CD14-positive monocyte (primary cell): ENCODE measurements around the gene FHIT. TPM values are rescaled to one million over a fixed set of nuclear protein-coding genes. Genes with fewer than 3 reads are reported as not detected.

ENCODE experiments used
- DNase-seq, 3 donors: peaks; one replicate each; pipeline ENCODE4 v3.0.0-alpha.2; 2011 to 2022
- H2AFZ ChIP-seq: 2 replicates; pipeline ENCODE4 v1.6.0; 2012; ENCODE audit warnings: mild to moderate bottlenecking, low read depth, low read length, inconsistent platforms; ENCODE audit not compliant: insufficient read depth, poor library complexity, severe bottlenecking
- H3K27ac ChIP-seq, 2 donors: 1 replicate in 1 of 2; 2 replicates in 1 of 2; pipeline ENCODE4 v1.5.1; 2012 to 2013; ENCODE audit warnings: low read length in 2 of 2, control low read depth in 1 of 2, inconsistent platforms in 1 of 2, low read depth in 1 of 2, mild to moderate bottlenecking in 1 of 2
- H3K27me3 ChIP-seq, 2 donors: one replicate each; pipeline versions ENCODE4 v1.6.0 to v1.6.1; 2011 to 2013; ENCODE audit warnings: low read length in 2 of 2; ENCODE audit not compliant: control insufficient read depth in 2 of 2, insufficient read depth in 2 of 2
- H3K36me3 ChIP-seq, 2 donors: replicated peaks in 1 of 2; 1 replicate in 1 of 2; 2 replicates in 1 of 2; pipeline versions ENCODE4 v1.5.1 to v1.6.1; 2012 to 2013; ENCODE audit warnings: low read length in 2 of 2, control low read depth in 1 of 2, inconsistent platforms in 1 of 2, mild to moderate bottlenecking in 1 of 2; ENCODE audit not compliant: insufficient read depth in 2 of 2, control insufficient read depth in 1 of 2
- H3K4me1 ChIP-seq, 2 donors: 1 replicate in 1 of 2; 2 replicates in 1 of 2; pipeline versions ENCODE4 v1.5.1 to v1.6.1; 2012 to 2013; ENCODE audit warnings: low read length in 2 of 2, control low read depth in 1 of 2, inconsistent platforms in 1 of 2, mild to moderate bottlenecking in 1 of 2, moderate library complexity in 1 of 2; ENCODE audit not compliant: insufficient read depth in 2 of 2, control insufficient read depth in 1 of 2
- H3K4me2 ChIP-seq: replicated peaks from 2 replicates; pipeline ENCODE3; 2012; ENCODE audit warnings: low read length, moderate library complexity, mild to moderate bottlenecking; ENCODE audit not compliant: poor library complexity, severe bottlenecking; ENCODE audit errors: extremely low read depth
- H3K4me3 ChIP-seq, 3 experiments: fragments of 200-600 bp in 1 of 3; sonication (generic) in 1 of 3; replicated peaks in 1 of 3; 1 replicate in 2 of 3; 2 replicates in 1 of 3; pipeline ENCODE4 v1.5.1; 2011 to 2013; ENCODE audit warnings: low read length in 3 of 3, mild to moderate bottlenecking in 3 of 3, control low read depth in 2 of 3, low read depth in 2 of 3, inconsistent platforms in 1 of 3, moderate library complexity in 1 of 3
- H3K79me2 ChIP-seq: 2 replicates; pipeline ENCODE4 v1.6.0; 2012; ENCODE audit warnings: mild to moderate bottlenecking, control low read depth, inconsistent platforms, low read length, moderate library complexity; ENCODE audit not compliant: insufficient read depth
- H3K9ac ChIP-seq: 2 replicates; pipeline ENCODE4 v1.6.0; 2017; ENCODE audit warnings: low read length, mild to moderate bottlenecking; ENCODE audit not compliant: insufficient read depth, poor library complexity, severe bottlenecking
- H3K9me3 ChIP-seq, 2 donors: replicated peaks in 1 of 2; 1 replicate in 1 of 2; 2 replicates in 1 of 2; pipeline versions ENCODE4 v1.5.1 to v1.6.1; 2012 to 2013; ENCODE audit warnings: low read length in 2 of 2, control low read depth in 1 of 2; ENCODE audit not compliant: control insufficient read depth in 1 of 2, insufficient read depth in 1 of 2
- H4K20me1 ChIP-seq: 2 replicates; pipeline ENCODE4 v1.6.0; 2012; ENCODE audit warnings: mild to moderate bottlenecking, low read length, control low read depth, moderate library complexity; ENCODE audit not compliant: insufficient read depth
- H3K27ac Mint-ChIP-seq, 7 donors: one replicate each; pipeline ENCODE4 v1.8.0; 2020; ENCODE audit warnings: mild to moderate bottlenecking in 7 of 7, mixed read lengths in 7 of 7, moderate library complexity in 6 of 7, inconsistent platforms in 2 of 7
- H3K27me3 Mint-ChIP-seq, 3 donors: one replicate each; pipeline ENCODE4 v1.8.0; 2021 to 2022; ENCODE audit warnings: low read depth in 3 of 3, mild to moderate bottlenecking in 3 of 3, mixed read lengths in 3 of 3, moderate library complexity in 3 of 3, inconsistent platforms in 1 of 3
- H3K36me3 Mint-ChIP-seq, 2 donors: one replicate each; pipeline ENCODE4 v1.8.0; 2020; ENCODE audit warnings: mixed read lengths in 2 of 2, inconsistent platforms in 1 of 2, mild to moderate bottlenecking in 1 of 2
- H3K4me1 Mint-ChIP-seq: one replicate; pipeline ENCODE4 v1.8.0; 2020; ENCODE audit warnings: mild to moderate bottlenecking, mixed read lengths
- H3K4me3 Mint-ChIP-seq, 2 donors: one replicate each; pipeline ENCODE4 v1.8.0; 2020; ENCODE audit warnings: mild to moderate bottlenecking in 2 of 2, mixed read lengths in 2 of 2, moderate library complexity in 1 of 2
- H3K9me3 Mint-ChIP-seq, 7 donors: one replicate each; pipeline ENCODE4 v1.8.0; 2020 to 2022; ENCODE audit warnings: mixed read lengths in 7 of 7, mild to moderate bottlenecking in 6 of 7, moderate library complexity in 6 of 7, inconsistent platforms in 2 of 7
- CTCF ChIP-seq: fragments of 200-600 bp; IDR thresholded peaks from one replicate; pipeline ENCODE4 v1.8.0; 2022; ENCODE audit warnings: antibody characterized with exemption, mild to moderate bottlenecking
- WGBS: methylation state at CpG from one replicate; pipeline ENCODE4 v1.1.5; 2013; ENCODE audit warnings: missing lambda C conversion rate; ENCODE audit not compliant: insufficient coverage; 5-methylcytosine and 5-hydroxymethylcytosine counted together
- intact Hi-C, 2 donors: fragments of 100-400 bp; cut with micrococcal nuclease; formaldehyde crosslinking; loops; one replicate each; pipeline versions ENCODE4 v1.15.0 to v1.15.1; 2023
- polyA plus RNA-seq, 3 donors: library from polyadenylated mRNA; depleted of rRNA in 1 of 3; unstranded in 2 of 3; stranded (reverse) in 1 of 3; fragments of 300-500 nt in 2 of 3; fragments of >200 nt in 1 of 3; fragmentation: Illumina TruSeq in 2 of 3; gene quantifications; 1 replicate in 2 of 3; 2 replicates in 1 of 3; pipeline ENCODE4 v1.2.3, GENCODE V29; 2012 to 2021

FHIT gene
- polyA plus RNA-seq, 3 donors = 1.7 to 3.4 (median 3.2) TPM

- H3K27me3 ChIP-seq = no peaks in the 10 kb centered on the region
- H3K9me3 Mint-ChIP-seq = peaks cover 0 to 2% (median 0%) of the 10 kb centered on the region in 7 donors
- no peaks in the 10 kb centered on the region for H3K79me2 ChIP-seq
- no peak overlapping the region for H2AFZ ChIP-seq
- no peaks in the 10 kb centered on the region for H3K9me3 ChIP-seq
- H3K4me2 ChIP-seq = no peak overlapping the region
- no peak overlapping the region for H3K9ac ChIP-seq
- DNase-seq = no peak
- no peak for TF ChIP-seq CTCF
- H3K27ac Mint-ChIP-seq = no peak overlapping the region
- no peak overlapping the region for H3K4me3 Mint-ChIP-seq
- H3K27me3 Mint-ChIP-seq = no peaks in the 10 kb centered on the region
- H3K36me3 ChIP-seq = no peaks in the 10 kb centered on the region
- peaks cover 4 to 7% of the 10 kb centered on the region in 2 donors for H3K4me1 ChIP-seq
- no peaks in the 10 kb centered on the region for H3K36me3 Mint-ChIP-seq
- intact Hi-C loops = no loop called here
- peaks cover 12% of the 10 kb centered on the region for H3K4me1 Mint-ChIP-seq
- no peaks in the 10 kb centered on the region for H4K20me1 ChIP-seq
- no peak overlapping the region for H3K27ac ChIP-seq
- no CpG with 5 or more reads among the region's 3 CpGs for WGBS
- H3K4me3 ChIP-seq = no peak overlapping the region
Observed at GRCh38 chr3:60553144-60553543, 698.1 kb downstream of the FHIT start.

- no peak overlapping the region for H3K27ac Mint-ChIP-seq
- Histone ChIP-seq H3K27ac (no peak overlapping the region), H3K79me2 (no peaks in the 10 kb centered on the region), H4K20me1 (no peaks in the 10 kb centered on the region), H3K4me3 (no peak overlapping the region), H3K9ac (no peak overlapping the region), H3K4me2 (no peak overlapping the region), H3K27me3 (no peaks in the 10 kb centered on the region), H3K4me1 (peaks cover 4 to 7% of the 10 kb centered on the region in 2 donors), H2AFZ (no peak overlapping the region), H3K9me3 (no peaks in the 10 kb centered on the region), H3K36me3 (no peaks in the 10 kb centered on the region)
- H3K4me1 Mint-ChIP-seq = peaks cover 12% of the 10 kb centered on the region
- H3K9me3 Mint-ChIP-seq = peaks cover 0 to 3% (median 0%) of the 10 kb centered on the region in 7 donors
- no peak overlapping the region for H3K4me3 Mint-ChIP-seq
- WGBS = no CpG with 5 or more reads among the region's 2 CpGs
- no peak for TF ChIP-seq CTCF
- no peaks in the 10 kb centered on the region for H3K36me3 Mint-ChIP-seq
- no peak for DNase-seq
- H3K27me3 Mint-ChIP-seq = no peaks in the 10 kb centered on the region
- intact Hi-C loops = no loop called here
Observed at GRCh38 chr3:60552581-60552980, 698.7 kb downstream of the FHIT start.
